ENCODE results near the gene PRDM16.

Gene PRDM16

DNA sequence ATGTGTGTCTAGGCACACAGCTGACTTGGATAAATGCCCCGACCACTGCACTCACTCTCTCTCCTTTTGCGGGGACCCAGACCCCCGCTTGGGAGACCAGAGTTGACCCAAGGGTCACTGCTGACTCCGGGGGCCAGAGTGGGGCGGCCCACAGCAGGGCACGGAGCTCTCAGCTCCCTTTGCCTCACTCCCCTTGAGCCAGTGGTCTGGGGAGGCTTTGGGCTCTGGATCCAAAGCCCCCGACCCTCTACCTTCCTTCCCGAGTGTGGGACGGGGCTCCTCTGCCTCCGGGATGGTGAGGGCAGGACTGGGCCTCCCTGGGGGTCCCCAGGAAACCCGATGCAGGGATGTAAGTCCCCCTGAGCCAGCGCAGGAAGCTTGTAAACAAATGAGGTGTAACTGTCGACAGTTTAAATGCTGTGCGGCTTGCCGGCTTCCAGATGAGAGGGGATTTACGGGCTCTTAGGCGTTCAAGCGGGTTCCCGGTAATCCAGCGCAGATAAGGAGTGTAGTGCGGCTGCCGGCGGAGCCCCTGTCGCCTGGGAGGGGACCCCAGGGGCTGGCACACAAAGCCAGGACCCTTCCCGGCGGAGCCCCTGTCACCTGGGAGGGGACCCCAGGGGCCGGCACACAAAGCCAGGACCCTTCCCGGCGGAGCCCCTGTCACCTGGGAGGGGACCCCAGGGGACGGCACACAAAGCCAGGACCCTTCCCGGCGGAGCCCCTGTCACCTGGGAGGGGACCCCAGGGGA lies 40.3 kb upstream of the PRDM16 start:
- TF ChIP-seq, protein P1, sequence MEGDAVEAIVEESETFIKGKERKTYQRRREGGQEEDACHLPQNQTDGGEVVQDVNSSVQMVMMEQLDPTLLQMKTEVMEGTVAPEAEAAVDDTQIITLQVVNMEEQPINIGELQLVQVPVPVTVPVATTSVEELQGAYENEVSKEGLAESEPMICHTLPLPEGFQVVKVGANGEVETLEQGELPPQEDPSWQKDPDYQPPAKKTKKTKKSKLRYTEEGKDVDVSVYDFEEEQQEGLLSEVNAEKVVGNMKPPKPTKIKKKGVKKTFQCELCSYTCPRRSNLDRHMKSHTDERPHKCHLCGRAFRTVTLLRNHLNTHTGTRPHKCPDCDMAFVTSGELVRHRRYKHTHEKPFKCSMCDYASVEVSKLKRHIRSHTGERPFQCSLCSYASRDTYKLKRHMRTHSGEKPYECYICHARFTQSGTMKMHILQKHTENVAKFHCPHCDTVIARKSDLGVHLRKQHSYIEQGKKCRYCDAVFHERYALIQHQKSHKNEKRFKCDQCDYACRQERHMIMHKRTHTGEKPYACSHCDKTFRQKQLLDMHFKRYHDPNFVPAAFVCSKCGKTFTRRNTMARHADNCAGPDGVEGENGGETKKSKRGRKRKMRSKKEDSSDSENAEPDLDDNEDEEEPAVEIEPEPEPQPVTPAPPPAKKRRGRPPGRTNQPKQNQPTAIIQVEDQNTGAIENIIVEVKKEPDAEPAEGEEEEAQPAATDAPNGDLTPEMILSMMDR (IDR thresholded peaks at IDR 0.05; ENCODE audit: insufficient read depth, missing control alignments): no peak
- DNase-seq (ENCODE audit: insufficient read length, low spot score) (no peak), FAIRE-seq (no peak)

DNA sequence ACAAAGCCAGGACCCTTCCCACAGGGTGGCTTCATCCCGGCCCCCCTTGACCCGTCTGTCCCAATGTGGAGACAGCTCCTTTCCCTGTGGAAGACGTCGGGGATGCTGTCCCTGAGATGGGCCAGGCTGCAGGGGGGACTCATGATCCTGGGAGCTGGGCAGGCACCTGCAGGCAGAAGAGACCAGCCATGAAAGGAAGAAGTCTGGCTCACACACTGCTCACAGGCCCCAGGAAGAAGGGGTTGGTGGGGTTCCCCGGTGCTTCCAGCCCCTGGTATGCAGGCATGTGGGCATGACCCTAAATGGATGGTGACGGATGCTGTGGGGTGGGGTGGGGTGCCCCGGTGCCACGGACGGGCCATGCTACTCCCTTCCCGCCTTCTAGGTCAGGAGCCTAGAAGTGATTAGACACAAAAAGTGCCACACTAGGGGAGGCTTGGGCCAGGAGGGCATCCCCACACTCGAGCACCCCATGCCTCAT lies 39.5 kb upstream of the PRDM16 start:
- DNase-seq (ENCODE audit: insufficient read length, low spot score): no peak
- TF ChIP-seq, protein P1 (IDR thresholded peaks at IDR 0.05; ENCODE audit: insufficient read depth, missing control alignments): no peak
- FAIRE-seq: no peak

DNA sequence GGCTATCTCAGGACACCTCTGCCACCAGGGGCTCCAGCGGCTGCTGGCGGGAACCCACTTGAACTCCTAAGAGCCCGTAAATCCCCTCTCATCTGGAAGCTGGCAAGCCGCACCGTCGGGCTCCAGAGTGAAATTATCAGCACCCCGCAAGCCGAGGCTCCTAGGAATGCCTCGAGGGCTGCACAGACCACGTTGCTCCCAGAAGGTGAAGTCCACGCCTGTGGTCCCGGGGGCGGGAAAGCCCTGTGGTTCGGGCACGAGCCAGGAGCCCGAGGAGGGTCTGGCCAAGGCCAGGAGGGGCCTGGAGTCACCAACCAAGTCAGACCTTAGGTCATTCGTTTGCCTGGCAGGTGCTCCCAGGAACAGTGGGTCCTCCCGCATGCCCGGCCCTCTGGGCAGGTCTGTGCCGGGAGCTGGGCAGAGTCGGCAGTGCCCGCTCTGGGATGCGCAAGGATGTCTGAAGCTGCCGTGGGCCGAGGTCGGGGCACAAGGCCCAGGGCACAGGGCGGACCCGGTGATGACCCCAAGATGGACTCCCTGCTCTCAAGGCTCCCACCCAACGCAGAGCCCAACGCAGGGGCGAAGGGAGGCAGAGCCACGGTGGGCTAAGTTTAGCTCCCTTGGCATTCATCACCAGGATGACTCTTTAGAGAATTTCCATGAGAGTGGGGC lies 38.9 kb upstream of the PRDM16 start:
- TF ChIP-seq, protein P1 (IDR thresholded peaks at IDR 0.05; ENCODE audit: insufficient read depth, missing control alignments): no peak
- FAIRE-seq (no peak), DNase-seq (ENCODE audit: insufficient read length, low spot score) (no peak)

DNA sequence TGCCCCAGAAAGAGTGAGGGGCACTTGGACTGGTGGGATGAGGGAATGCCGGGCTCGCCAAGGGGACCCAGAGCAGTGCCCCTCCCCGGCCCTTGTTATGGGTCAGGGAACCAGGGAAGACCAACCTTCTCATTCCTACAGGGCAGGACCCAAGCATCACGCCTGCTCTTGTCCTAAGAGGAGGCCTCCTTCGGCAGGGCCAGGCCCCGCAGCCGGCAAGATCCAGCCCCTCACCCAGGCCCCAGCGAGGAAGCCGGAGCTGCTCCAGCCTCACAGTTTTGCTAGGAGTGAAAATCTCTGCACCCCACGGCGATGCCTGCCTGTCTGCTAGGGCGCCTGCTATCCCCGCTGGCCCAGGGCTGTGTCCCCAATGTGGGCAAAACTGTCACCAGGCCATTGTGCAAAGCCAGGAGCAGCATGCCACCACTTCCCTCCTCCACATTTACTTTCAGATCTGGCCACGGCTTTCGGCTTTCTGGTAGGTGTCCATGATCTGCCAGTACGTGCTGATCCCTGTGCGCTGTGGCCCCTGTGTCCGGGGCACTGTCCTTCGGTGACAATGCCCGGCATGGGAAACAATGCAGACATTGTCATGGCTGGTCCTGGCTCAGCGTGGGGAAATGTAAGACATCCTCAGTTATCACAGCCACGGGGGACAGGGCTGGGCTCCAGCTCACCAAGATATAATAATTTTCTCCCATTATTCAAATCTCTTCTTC lies 38.2 kb upstream of the PRDM16 start:
- DNase-seq (ENCODE audit: insufficient read length, low spot score) (no peak), FAIRE-seq (no peak)
- TF ChIP-seq, protein P1 (IDR thresholded peaks at IDR 0.05; ENCODE audit: insufficient read depth, missing control alignments): no peak

DNA sequence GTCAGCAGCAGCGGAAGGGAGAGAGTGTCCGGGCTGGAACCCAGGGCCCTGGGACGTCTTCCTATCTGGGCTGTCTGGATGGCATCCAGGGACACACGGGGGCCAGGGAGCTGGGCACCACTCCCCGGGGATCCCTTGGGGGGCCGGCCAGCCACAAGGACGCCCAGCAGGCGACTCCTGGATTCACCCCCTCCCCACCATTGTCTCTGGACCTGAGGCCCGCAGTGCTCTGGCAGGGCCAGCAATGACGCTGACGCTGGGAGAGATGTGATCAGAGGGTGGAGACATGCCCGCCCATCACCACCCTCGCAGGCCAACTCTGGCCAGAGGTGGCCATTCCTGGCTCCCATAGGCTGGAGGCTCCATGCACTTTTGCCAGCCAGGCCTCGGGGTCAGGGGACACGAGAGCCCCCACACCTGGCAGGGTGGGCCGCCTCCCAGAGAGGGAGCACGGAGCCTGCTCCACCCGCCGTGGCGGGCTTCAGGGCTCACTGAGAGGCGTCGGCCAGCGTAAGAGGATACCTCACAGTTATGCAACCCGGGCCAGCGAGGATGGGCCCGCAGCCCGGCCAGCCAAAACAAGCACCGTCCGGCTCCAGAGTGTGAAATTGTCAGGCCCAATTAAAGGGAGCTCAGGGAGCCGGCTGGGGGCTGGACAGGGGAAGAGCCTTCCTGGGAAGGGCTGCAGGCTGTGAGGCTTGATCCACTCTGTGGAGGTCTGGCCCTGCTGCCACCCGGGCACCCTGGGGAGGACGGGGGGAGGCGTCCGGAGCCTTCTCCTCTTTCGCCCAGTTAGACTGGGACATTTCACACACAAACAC lies 37.4 kb upstream of the PRDM16 start:
- DNase-seq (ENCODE audit: insufficient read length, low spot score) (no peak), FAIRE-seq (no peak)
- TF ChIP-seq, protein P1 (IDR thresholded peaks at IDR 0.05; ENCODE audit: insufficient read depth, missing control alignments): no peak

DNA sequence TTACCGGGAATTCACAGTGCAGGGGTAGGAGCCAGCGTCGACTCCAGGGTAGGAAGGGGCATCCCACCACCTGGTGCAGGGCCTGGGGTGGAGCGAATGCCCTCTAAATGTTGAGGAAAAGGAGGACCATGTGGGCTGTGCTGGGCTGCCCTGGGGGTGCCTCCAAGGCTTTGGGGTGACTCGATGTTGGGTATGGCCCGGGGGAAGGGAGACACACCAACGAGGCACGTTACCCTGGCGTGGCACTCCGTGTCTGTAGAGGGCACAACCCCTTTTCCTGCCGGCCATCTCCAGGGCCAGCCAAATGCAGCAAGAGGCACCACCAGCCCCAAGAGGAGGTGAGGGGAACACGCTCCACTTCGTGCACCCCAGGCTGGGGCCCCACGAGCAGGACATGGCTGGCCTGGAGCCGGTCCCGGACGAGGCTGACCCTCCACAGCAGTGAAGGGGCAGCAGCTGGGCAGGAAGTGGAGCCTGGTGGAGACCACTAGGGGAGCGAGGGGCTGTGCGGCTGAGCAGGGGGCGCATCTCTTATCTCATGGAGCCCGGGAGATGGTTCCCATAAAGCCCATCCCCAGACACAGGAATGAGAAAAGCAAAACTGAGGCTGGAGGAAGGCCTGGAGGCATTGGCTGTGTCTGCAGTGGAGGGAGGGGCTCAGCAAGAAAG lies 36.5 kb upstream of the PRDM16 start:
- DNase-seq (ENCODE audit: insufficient read length, low spot score) (no peak), FAIRE-seq (no peak)
- TF ChIP-seq, protein P1 (IDR thresholded peaks at IDR 0.05; ENCODE audit: insufficient read depth, missing control alignments): no peak
